Right lobe of liver (tissue), 6 donors: ENCODE data around the gene KLHDC1. TPM values are rescaled to one million over a fixed set of nuclear protein-coding genes. Genes with fewer than 3 reads are reported as not detected.
"Not testable (repeated sequence)": the region's sequence is repeated elsewhere in the genome, so short reads cannot be mapped to it uniquely, and the experiment has no call there.

Experiments used
- ATAC-seq, 4 donors: fragments of 200-7000 bp; cut with Tn5 transposase; one replicate each; pipeline ENCODE4 v1.9.1; 2020; ENCODE audit warnings: mild to moderate bottlenecking in 4 of 4, moderate library complexity in 4 of 4
- DNase-seq, 3 donors: peaks; one replicate each; pipeline ENCODE4 v3.0.0-alpha.2; 2020
- H3K27ac ChIP-seq, 3 donors: fragments of 200-600 bp; one replicate each; pipeline ENCODE4 v1.8.0; 2022
- H3K27me3 ChIP-seq, 2 donors: fragments of 200-600 bp; one replicate each; pipeline ENCODE4 v1.8.0; 2022
- H3K36me3 ChIP-seq, 4 donors: fragments of 200-600 bp; sonication (generic) in 1 of 4; one replicate each; pipeline versions ENCODE4 v1.5.1 to v1.8.0; 2017 to 2022; ENCODE audit warnings: control low read depth in 1 of 4
- H3K4me1 ChIP-seq, 4 donors: fragments of 200-600 bp; sonication (generic) in 1 of 4; one replicate each; pipeline versions ENCODE4 v1.5.1 to v1.8.0; 2017 to 2022; ENCODE audit warnings: control low read depth in 1 of 4
- H3K4me3 ChIP-seq, 3 donors: fragments of 200-600 bp; one replicate each; pipeline ENCODE4 v1.8.0; 2022
- H3K9me3 ChIP-seq, 4 donors: fragments of 200-600 bp; sonication (generic) in 1 of 4; one replicate each; pipeline versions ENCODE4 v1.5.1 to v1.8.0; 2017 to 2022; ENCODE audit warnings: control low read depth in 1 of 4
- CTCF ChIP-seq, 4 donors: fragments of 200-600 bp in 3 of 4; fragments of 450-650 bp in 1 of 4; IDR thresholded peaks; one replicate each; pipeline versions ENCODE4 v1.5.1 to v1.8.0; 2016 to 2022; ENCODE audit warnings: antibody characterized with exemption in 4 of 4, mild to moderate bottlenecking in 2 of 4
- POLR2A ChIP-seq: fragments of 450-650 bp; IDR thresholded peaks from one replicate; pipeline ENCODE4 v1.6.1; 2017; ENCODE audit warnings: antibody characterized with exemption, mild to moderate bottlenecking
- WGBS: methylation state at CpG from one replicate; pipeline ENCODE4 v1.1.6; 2018; ENCODE audit warnings: low coverage, low lambda C conversion rate; ENCODE audit not compliant: insufficient coverage; ENCODE audit errors: missing lambda C conversion rate; 5-methylcytosine and 5-hydroxymethylcytosine counted together
- intact Hi-C, 2 donors: fragments of 100-400 bp; cut with DNase I; formaldehyde crosslinking; loops; one replicate each; pipeline versions ENCODE4 v1.11.2 to v1.14.1; 2022
- long read RNA-seq: library from polyadenylated mRNA; unstranded; transcript quantifications from one replicate; pipeline ENCODE4 v2.0.0, GENCODE V29; 2019
- total RNA-seq, 6 experiments: library from RNA; depleted of rRNA in 2 of 6; stranded (reverse); fragments of >200 nt in 2 of 6; fragmentation: NEBNext Ultra II Directional in 3 of 6; extraction: Animal tissue kit (Norgen Biotek cat#: 25700) in 3 of 6; gene quantifications; one replicate each; pipeline versions ENCODE4 v1.1.0 to v1.2.4, GENCODE V29; 2016 to 2023
- donor health status: DM: no; HTN: yes; CAD: no.
- donor health status: DM: no; HTN: no; CAD: no.
- donor health status: DM: no; HTN: no; CAD: no.
- donor health status: DM: no; HTN: yes; CAD: no.
- donor health status: DM: no; HTN: yes; CAD: no.

The KLHDC1 gene
- total RNA-seq = 1 to 10 TPM; 1.1 to 3.4 (median 2.1) TPM
- long read RNA-seq, partial matches to known transcripts = 0 of 2 reads
- long read RNA-seq, other reads (novel, unspliced or antisense) = 0 of 2 reads

- WGBS = under 1% methylated on average over 21 of the region's 88 CpGs
- TF ChIP-seq POLR2A (peak; percentile 93), CTCF (IDR thresholded peaks at IDR 0.05) (no peak)
Observed at GRCh38 chr14:49692811-49693734, at the start of gene KLHDC1. KLHDC1 (plus strand) TSS chr14:49693120; CDS start chr14:49693195, 75 bp downstream.

GRCh38 chr14:49653508-49653907 is 39.4 kb upstream of the KLHDC1 start:
- ATAC-seq = no peak
- WGBS = 96% methylated on average over 5 of the region's 6 CpGs

More at GRCh38 chr14:49692811-49693734, at the start of gene KLHDC1:
- Histone ChIP-seq H3K27ac (peak within 1 kb of the TSS; percentile 88 to 94 (median 91)), H3K27me3 (no peaks in the 10 kb centered on the region), H3K9me3 (no peaks in the 10 kb centered on the region), H3K36me3 (no peaks in the 10 kb centered on the region), H3K4me1 (peaks cover 0 to 5% (median 0%) of the 10 kb centered on the region in 4 donors), H3K4me3 (peak within 1 kb of the TSS; percentile 49 to 77 (median 70))
- peak; percentile 80 to 90 (median 88) for ATAC-seq
- peak; percentile 86 to 92 (median 87) for DNase-seq
- intact Hi-C loops = no loop called here

GRCh38 chr14:49654511-49654910 is 38.4 kb upstream of the KLHDC1 start:
- no peak for TF ChIP-seq POLR2A
- TF ChIP-seq CTCF (IDR thresholded peaks at IDR 0.05) = no peak
- Histone ChIP-seq H3K4me3 (no peak overlapping the region), H3K9me3 (no peaks in the 10 kb centered on the region), H3K4me1 (no peaks in the 10 kb centered on the region), H3K36me3 (peaks cover 0 to 3% (median 0%) of the 10 kb centered on the region in 4 donors), H3K27ac (no peak overlapping the region), H3K27me3 (no peaks in the 10 kb centered on the region)
- intact Hi-C loops = no loop called here
- DNase-seq (no peak), ATAC-seq (no peak)
- 82% methylated on average over 3 of the region's 3 CpGs for WGBS

More at GRCh38 chr14:49653508-49653907, 39.4 kb upstream of the KLHDC1 start:
- H3K4me3 ChIP-seq = no peak overlapping the region
- no peak overlapping the region for H3K27ac ChIP-seq
- H3K4me1 ChIP-seq = no peaks in the 10 kb centered on the region
- DNase-seq = no peak
- no peaks in the 10 kb centered on the region for H3K9me3 ChIP-seq
- H3K27me3 ChIP-seq = no peaks in the 10 kb centered on the region
- TF ChIP-seq POLR2A (no peak), CTCF (IDR thresholded peaks at IDR 0.05) (no peak)
- H3K36me3 ChIP-seq = peaks cover 0 to 3% (median 0%) of the 10 kb centered on the region in 4 donors
- intact Hi-C loops = no loop called here

- WGBS = 95% methylated on average over 4 of the region's 6 CpGs
- intact Hi-C loops, DNase-seq, H3K27ac ChIP-seq, H3K9me3 ChIP-seq, ATAC-seq, H3K27me3 ChIP-seq, H3K36me3 ChIP-seq, H3K4me1 ChIP-seq, H3K4me3 ChIP-seq: not testable (repeated sequence)
Observed at GRCh38 chr14:49657500-49657899, 35.4 kb upstream of the KLHDC1 start.
